ENCODE results near the gene RPL7A.

The RPL7A gene

GRCh38 chr9:133335924-133336811 lies 11.8 kb upstream of the RPL7A start, which contains the start of gene SURF6:
Gene SURF6, minus strand, starts transcription at chr9:133336188. Its CDS starts 56 bp downstream, at chr9:133336132.
- TF ChIP-seq REST (IDR thresholded peaks at IDR 0.05; ENCODE audit: insufficient read depth in 1 of 2, low read depth in 2 of 2, low read length in 2 of 2) (no peak), TAF1 (IDR thresholded peaks at IDR 0.05; ENCODE audit: borderline replicate concordance, insufficient read depth, low read length) (peak; percentile 83; the same call in 1 of the 2 replicates), SIN3A (IDR thresholded peaks at IDR 0.05; ENCODE audit: borderline replicate concordance, insufficient read depth, low read length) (no peak; the same call in 1 of the 2 replicates), FOXP2 (optimal IDR thresholded peaks at IDR 0.05; ENCODE audit: borderline replicate concordance, extremely low read depth, extremely low read length, insufficient read depth) (peak; percentile 99), POLR2AphosphoS5 (IDR thresholded peaks at IDR 0.05; ENCODE audit: low read depth, low read length) (peak; percentile 79)

DNA sequence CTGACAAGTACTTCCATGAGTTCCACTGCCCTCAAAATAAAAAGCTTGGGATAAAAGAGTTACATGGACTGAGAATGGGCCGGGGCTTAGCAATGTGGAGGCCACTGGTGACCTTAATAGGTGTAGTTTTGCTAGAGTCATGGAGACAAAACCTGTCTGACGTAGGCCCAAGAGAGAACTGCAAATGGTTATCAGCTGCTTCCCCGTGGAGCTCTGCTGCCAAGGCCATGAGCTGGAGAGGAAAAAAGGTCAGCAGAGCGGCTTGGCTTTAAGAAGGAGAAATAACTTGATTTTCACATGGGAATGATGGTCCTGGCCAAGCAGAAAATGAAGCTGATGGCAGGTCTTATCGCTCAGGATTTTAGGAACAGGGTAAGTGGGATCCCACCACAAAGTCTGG lies 8.4 kb upstream of the RPL7A start:
- TF ChIP-seq SIN3A (IDR thresholded peaks at IDR 0.05; ENCODE audit: borderline replicate concordance, insufficient read depth, low read length) (no peak), TAF1 (IDR thresholded peaks at IDR 0.05; ENCODE audit: borderline replicate concordance, insufficient read depth, low read length) (no peak), REST (IDR thresholded peaks at IDR 0.05; ENCODE audit: insufficient read depth in 1 of 2, low read depth in 2 of 2, low read length in 2 of 2) (no peak), POLR2AphosphoS5 (IDR thresholded peaks at IDR 0.05; ENCODE audit: low read depth, low read length) (no peak), FOXP2 (optimal IDR thresholded peaks at IDR 0.05; ENCODE audit: borderline replicate concordance, extremely low read depth, extremely low read length, insufficient read depth) (no peak)

DNA sequence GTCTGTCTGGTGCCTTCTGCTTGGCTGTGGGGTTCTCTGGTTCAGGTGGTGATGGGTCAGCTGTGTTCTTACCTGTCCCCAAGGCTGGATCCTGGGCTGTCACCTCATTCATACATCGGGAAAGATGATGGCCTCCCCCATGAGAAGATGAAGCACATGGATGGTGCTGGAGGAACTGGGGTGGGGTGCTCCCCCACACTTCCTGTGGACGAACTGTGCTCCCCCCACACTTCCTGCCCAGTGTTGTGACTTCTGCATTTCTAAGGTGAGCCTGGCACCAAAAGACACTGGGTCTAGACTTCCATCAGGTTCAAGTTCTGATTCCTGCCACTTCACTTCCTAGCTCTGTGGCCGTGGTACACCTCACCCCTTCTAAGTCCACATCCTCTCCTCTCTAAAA lies 7.8 kb upstream of the RPL7A start:
- TF ChIP-seq POLR2AphosphoS5 (IDR thresholded peaks at IDR 0.05; ENCODE audit: low read depth, low read length), result no peak
- no peak for TF ChIP-seq SIN3A (IDR thresholded peaks at IDR 0.05; ENCODE audit: borderline replicate concordance, insufficient read depth, low read length)
- no peak for TF ChIP-seq TAF1 (IDR thresholded peaks at IDR 0.05; ENCODE audit: borderline replicate concordance, insufficient read depth, low read length)
- no peak for TF ChIP-seq REST (IDR thresholded peaks at IDR 0.05; ENCODE audit: insufficient read depth in 1 of 2, low read depth in 2 of 2, low read length in 2 of 2)
- no peak for TF ChIP-seq FOXP2 (optimal IDR thresholded peaks at IDR 0.05; ENCODE audit: borderline replicate concordance, extremely low read depth, extremely low read length, insufficient read depth)

DNA sequence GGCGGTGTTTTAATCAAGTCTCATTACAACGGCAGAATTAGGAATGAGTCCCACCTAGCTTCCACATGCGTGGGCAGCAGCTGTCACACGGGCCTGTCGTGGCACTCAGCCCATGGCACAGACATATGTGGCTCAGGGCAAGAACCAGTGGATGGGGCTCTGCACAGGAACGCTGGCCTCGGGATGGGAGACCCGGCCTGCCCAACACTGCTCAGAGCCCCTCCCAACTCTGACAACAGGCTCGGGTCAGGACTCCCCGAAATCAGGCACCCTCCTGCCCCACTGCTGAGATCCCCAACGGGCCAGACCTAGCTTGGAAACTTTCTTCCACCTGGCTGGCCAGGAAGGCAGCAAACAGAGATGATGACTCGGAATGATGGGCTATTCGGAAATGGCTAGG lies 7.1 kb upstream of the RPL7A start:
- TF ChIP-seq POLR2AphosphoS5 (IDR thresholded peaks at IDR 0.05; ENCODE audit: low read depth, low read length), result no peak
- TF ChIP-seq FOXP2 (optimal IDR thresholded peaks at IDR 0.05; ENCODE audit: borderline replicate concordance, extremely low read depth, extremely low read length, insufficient read depth), result no peak
- TF ChIP-seq TAF1 (IDR thresholded peaks at IDR 0.05; ENCODE audit: borderline replicate concordance, insufficient read depth, low read length), result no peak
- TF ChIP-seq SIN3A (IDR thresholded peaks at IDR 0.05; ENCODE audit: borderline replicate concordance, insufficient read depth, low read length), result no peak
- TF ChIP-seq REST (IDR thresholded peaks at IDR 0.05; ENCODE audit: insufficient read depth in 1 of 2, low read depth in 2 of 2, low read length in 2 of 2), result no peak

Data from PFSK-1 (cell line).